IPS-15b (cell line): Measurements from ENCODE around the gene PRSS2.
A peak's percentile ranks its signal among the peaks of the same experiment; 100 is the strongest.
"Not testable (repeated sequence)": the region's sequence is repeated elsewhere in the genome, so short reads cannot be mapped to it uniquely, and the experiment has no call there.

Experiments used
- H3K27me3 ChIP-seq: one replicate; pipeline ENCODE4 v1.6.1; 2013; ENCODE audit warnings: low read length; ENCODE audit not compliant: control insufficient read depth, insufficient read depth
- H3K36me3 ChIP-seq: one replicate; pipeline ENCODE4 v1.6.1; 2013; ENCODE audit warnings: low read length; ENCODE audit not compliant: control insufficient read depth, insufficient read depth
- H3K4me1 ChIP-seq: one replicate; pipeline ENCODE4 v1.6.1; 2013; ENCODE audit warnings: mild to moderate bottlenecking, low read length; ENCODE audit not compliant: control insufficient read depth, insufficient read depth
- H3K4me3 ChIP-seq: one replicate; pipeline ENCODE4 v1.5.1; 2013; ENCODE audit warnings: low read depth, low read length
- H3K9ac ChIP-seq: one replicate; pipeline ENCODE4 v1.6.1; 2013; ENCODE audit warnings: low read depth, mild to moderate bottlenecking, low read length
- H3K9me3 ChIP-seq: one replicate; pipeline ENCODE4 v1.6.1; 2013; ENCODE audit warnings: mild to moderate bottlenecking, low read length; ENCODE audit not compliant: control insufficient read depth, insufficient read depth

The PRSS2 gene

DNA sequence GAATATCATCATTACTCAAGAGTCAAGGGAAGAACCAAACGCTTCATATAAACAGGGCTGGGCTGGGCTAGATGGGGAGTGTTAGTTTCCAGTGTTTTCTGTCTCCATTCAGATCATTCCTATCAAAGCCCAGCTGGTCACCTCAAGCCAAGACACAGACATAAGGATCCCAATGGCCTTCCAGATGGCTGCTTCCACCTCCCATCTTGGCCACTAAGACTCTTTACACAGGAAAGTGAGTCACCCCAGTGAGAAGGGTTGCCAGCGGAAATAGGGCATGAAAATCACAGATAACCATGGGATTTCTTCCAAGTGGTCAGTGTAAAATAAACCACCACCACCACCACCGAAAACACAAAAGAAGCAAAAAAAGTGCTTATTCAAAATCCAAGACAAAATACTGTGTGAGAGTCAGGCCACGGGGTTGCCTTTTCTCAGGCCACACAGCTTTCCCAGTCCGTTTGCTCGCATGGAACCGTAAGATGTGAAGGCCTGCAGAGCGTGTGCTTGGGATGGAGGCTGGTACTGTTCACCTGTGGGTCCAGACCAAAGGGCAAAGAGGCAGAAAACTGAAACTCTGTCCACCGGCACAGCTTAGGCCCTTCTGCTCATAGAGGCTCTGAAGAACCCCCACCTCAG lies 5.6 kb downstream of the PRSS2 start:
- Histone ChIP-seq H3K9me3 (no peaks in the 10 kb centered on the region), H3K36me3 (no peaks in the 10 kb centered on the region), H3K9ac (no peak overlapping the region), H3K27me3 (no peaks in the 10 kb centered on the region), H3K4me1 (no peaks in the 10 kb centered on the region), H3K4me3 (no peak overlapping the region)

- H3K9me3 ChIP-seq, H3K36me3 ChIP-seq, H3K27me3 ChIP-seq, H3K4me3 ChIP-seq, H3K4me1 ChIP-seq, H3K9ac ChIP-seq: not testable (repeated sequence)
These were observed 6.1 kb downstream of the PRSS2 start for GRCh38 chr7:142776845-142777225.

DNA sequence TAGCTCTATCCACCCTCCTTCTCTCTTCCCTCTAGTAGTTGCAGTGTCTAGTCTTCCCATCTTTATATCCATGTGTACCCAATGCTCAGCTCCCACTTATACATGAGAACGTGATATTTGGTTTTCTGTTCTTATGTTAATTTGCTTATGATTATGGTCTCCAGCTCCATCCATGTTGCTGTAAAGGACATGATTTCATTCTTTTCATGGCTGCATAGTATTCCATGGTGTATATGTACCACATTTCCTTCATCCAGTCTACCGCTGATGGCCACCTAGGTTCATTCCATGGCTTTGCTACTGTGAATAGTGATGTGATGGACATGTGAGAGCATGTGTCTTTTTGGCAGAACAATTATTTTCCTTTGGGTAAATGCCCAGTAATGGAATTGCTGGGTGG lies 6.5 kb downstream of the PRSS2 start:
- Histone ChIP-seq H3K4me3 (no peak overlapping the region), H3K9me3 (no peaks in the 10 kb centered on the region), H3K27me3 (peaks cover 3% of the 10 kb centered on the region), H3K4me1 (no peaks in the 10 kb centered on the region), H3K9ac (no peak overlapping the region), H3K36me3 (no peaks in the 10 kb centered on the region)

DNA sequence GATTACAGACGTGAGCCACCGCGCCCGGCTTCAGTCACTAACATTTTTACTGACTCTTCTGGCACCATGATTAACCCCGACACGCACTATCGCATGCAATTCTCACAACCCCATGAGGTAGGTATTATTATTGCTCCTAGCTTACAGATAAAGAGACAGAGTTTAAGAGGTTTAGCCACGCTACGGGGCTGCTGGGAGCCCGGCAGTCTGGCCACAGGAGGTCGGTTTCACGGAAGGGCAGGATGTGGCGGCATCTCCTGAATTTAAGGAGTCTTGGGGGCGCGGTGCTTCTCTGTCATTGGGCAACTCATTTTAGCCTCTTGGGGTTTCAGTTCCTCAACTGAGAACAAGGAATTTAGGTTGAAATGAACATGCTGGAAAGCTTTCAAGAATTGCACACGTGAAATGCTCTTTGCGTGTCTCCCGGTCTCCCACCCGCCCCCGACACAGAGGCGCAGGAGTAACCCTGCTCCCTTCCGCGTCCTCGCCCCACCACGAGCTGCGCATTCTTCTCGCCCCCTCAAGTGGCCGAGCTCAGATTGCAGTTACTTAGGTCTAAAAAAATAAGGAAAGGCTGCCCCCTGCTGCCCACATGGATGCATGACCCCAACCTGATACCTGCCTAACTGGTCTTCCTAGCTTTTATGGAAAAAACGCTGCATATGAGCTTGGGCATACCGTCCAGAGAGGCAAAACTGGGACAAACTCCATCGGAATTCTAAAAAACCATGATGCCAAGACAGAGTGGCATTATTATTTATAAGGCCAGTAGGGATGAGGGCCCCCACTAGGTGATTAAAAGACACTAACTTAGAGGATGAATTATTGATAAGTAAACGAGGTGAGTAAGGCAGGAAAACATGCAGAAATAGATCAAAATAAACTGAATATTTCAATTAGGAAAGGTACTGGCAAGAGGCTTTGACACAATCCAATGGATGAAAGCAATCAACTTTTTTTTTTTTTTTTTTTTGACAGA lies 12.4 kb downstream of the PRSS2 start:
- no peak overlapping the region for H3K9ac ChIP-seq
- no peaks in the 10 kb centered on the region for H3K36me3 ChIP-seq
- peak overlapping the region; percentile 46 for H3K4me3 ChIP-seq
- H3K27me3 ChIP-seq = peaks cover 12% of the 10 kb centered on the region
- H3K9me3 ChIP-seq = no peaks in the 10 kb centered on the region
- H3K4me1 ChIP-seq = no peaks in the 10 kb centered on the region

- Histone ChIP-seq H3K27me3 (peaks cover 12% of the 10 kb centered on the region), H3K36me3 (no peaks in the 10 kb centered on the region), H3K9ac (no peak overlapping the region), H3K9me3 (no peaks in the 10 kb centered on the region), H3K4me1 (no peaks in the 10 kb centered on the region), H3K4me3 (no peak overlapping the region)
These were observed 13.3 kb downstream of the PRSS2 start for GRCh38 chr7:142784096-142784495.

DNA sequence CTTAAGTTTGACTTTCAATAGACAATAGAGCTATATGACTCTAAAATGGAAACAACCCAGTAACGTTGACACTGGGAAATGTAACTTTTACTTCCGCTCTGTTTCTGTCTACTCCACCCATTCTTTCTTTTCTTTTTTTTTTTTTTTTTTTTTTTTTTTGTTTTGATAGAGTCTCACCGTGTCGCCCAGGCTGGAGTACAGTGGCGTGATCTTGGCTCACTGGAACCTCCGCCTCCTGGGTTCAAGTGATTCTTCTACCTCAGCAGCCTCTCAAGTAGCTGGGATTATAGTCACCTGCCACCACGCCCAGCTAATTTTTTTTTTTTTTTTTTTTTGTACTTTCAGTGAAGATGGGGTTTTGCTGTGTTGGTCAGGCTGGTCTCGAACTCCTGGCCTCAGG lies 13.9 kb downstream of the PRSS2 start:
- Histone ChIP-seq H3K36me3 (no peaks in the 10 kb centered on the region), H3K4me1 (no peaks in the 10 kb centered on the region), H3K4me3 (no peak overlapping the region), H3K9me3 (no peaks in the 10 kb centered on the region), H3K27me3 (peaks cover 12% of the 10 kb centered on the region), H3K9ac (no peak overlapping the region)

DNA sequence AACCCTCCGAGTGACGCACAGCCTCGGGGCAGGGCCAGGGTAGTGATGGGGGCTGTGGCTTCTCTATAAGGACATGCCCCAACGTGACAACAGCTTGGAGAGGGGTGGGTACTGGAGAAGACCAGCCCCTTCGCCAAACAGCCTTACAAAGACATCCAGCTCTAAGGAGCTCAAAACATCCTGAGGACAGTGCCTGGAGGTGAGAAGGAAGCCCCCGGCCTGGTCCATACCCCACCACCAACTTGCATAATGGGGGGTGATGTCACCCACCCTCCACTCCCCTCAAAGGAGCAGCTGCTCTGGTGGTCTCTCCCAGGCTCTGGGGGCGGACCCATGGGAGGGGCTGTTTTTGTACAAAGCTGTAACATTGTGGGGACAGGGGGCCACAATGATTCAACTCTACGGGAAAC lies 15.1 kb downstream of the PRSS2 start:
- Histone ChIP-seq H3K9ac (no peak overlapping the region), H3K4me3 (no peak overlapping the region), H3K4me1 (no peaks in the 10 kb centered on the region), H3K27me3 (peaks cover 12% of the 10 kb centered on the region), H3K9me3 (no peaks in the 10 kb centered on the region), H3K36me3 (no peaks in the 10 kb centered on the region)

DNA sequence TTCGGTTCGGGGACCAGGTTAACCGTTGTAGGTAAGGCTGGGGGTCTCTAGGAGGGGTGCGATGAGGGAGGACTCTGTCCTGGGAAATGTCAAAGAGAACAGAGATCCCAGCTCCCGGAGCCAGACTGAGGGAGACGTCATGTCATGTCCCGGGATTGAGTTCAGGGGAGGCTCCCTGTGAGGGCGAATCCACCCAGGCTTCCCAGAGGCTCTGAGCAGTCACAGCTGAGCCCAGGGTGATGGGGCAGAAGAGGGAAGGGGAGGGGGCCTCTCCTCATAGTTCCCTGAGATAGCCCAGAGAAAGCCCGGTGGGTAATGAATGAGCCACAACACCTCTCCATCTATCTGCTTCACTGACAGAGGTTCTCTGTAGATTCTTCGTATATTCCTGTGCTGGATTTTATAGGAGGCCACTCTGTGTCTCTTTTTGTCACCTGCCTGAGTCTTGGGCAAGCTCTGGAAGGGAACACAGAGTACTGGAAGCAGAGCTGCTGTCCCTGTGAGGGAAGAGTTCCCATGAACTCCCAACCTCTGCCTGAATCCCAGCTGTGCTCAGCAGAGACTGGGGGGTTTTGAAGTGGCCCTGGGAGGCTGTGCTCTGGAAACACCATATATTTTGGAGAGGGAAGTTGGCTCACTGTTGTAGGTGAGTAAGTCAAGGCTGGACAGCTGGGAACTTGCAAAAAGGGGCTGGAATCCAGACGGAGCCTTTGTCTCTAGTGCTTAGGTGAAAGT lies 16.4 kb downstream of the PRSS2 start:
- no peak overlapping the region for H3K9ac ChIP-seq
- no peaks in the 10 kb centered on the region for H3K9me3 ChIP-seq
- no peaks in the 10 kb centered on the region for H3K4me1 ChIP-seq
- peaks cover 10% of the 10 kb centered on the region for H3K27me3 ChIP-seq
- no peak overlapping the region for H3K4me3 ChIP-seq
- H3K36me3 ChIP-seq = no peaks in the 10 kb centered on the region

DNA sequence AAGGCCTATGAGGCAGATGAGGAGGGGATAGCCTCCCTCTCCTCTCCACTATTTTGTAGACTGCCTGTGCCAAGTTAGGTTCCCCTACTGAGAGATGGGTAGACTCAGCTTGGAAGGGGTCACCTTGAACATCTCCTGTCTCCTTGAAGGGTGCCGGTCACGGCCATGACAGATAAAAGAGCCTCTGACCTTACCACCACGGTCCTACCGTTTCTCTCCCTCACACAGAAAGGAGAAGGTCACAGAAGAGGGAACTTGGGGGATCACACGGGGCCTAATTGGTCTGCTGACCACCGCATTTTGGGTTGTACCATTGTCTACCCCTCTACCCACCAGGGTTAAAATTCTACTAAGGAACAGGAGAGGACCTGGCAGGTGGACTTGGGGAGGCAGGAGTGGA lies 17.0 kb downstream of the PRSS2 start:
- Histone ChIP-seq H3K4me1 (no peaks in the 10 kb centered on the region), H3K36me3 (no peaks in the 10 kb centered on the region), H3K9ac (no peak overlapping the region), H3K9me3 (no peaks in the 10 kb centered on the region), H3K4me3 (no peak overlapping the region), H3K27me3 (peaks cover 10% of the 10 kb centered on the region)

- Histone ChIP-seq H3K9ac (no peak overlapping the region), H3K4me3 (no peak overlapping the region), H3K4me1 (no peaks in the 10 kb centered on the region), H3K9me3 (no peaks in the 10 kb centered on the region), H3K36me3 (no peaks in the 10 kb centered on the region), H3K27me3 (peaks cover 15% of the 10 kb centered on the region)
These were observed 17.8 kb downstream of the PRSS2 start for GRCh38 chr7:142788303-142789289.

DNA sequence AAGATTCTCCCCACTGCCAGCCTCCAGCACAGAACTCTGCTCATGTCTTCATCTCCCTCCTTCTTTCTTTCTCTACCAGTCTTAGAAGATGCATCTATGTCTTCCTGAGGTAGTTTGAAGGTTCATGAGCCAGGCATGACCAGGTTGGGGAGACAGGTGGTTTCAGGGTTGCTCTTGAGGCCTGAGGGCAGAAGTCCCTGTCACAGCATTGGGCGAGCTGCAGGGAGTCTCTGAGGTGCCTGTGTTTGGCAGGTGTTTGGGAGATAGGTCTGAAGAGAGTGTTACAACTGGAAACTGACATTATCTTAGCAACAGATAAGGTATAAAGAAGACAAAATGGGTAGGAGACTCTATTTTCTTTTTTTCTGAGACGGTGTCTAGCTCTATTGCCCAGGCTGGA lies 18.7 kb downstream of the PRSS2 start:
- Histone ChIP-seq H3K27me3 (peaks cover 23% of the 10 kb centered on the region), H3K9me3 (no peaks in the 10 kb centered on the region), H3K36me3 (no peaks in the 10 kb centered on the region), H3K9ac (no peak overlapping the region), H3K4me1 (peaks cover under 1% of the 10 kb centered on the region), H3K4me3 (no peak overlapping the region)
